Transverse colon (tissue), 4 donors: ENCODE data around the gene PHLDA2.

ENCODE experiments used
- EP300 ChIP-seq: sonication (generic); formaldehyde crosslinking; IDR thresholded peaks from one replicate; pipeline ENCODE4 v1.6.1; 2017; ENCODE audit warnings: antibody characterized with exemption, low read depth
- POLR2A ChIP-seq: fragments of 450-650 bp; IDR thresholded peaks from one replicate; pipeline ENCODE4 v1.6.1; 2016; ENCODE audit warnings: antibody characterized with exemption, mild to moderate bottlenecking, moderate library complexity
- POLR2AphosphoS5 ChIP-seq, 3 donors: sonication (generic); formaldehyde crosslinking; IDR thresholded peaks; one replicate each; pipeline ENCODE4 v1.6.1; 2016; ENCODE audit warnings: antibody characterized with exemption in 3 of 3
- TF ChIP-seq, protein P1 (sequence below), 5 experiments: fragments of 200-600 bp in 3 of 5; fragments of 450-650 bp in 2 of 5; sonication (generic) in 3 of 5; IDR thresholded peaks; 1 replicate in 2 of 5; 2 replicates in 3 of 5; pipeline ENCODE4 v1.5.1; 2016 to 2017; ENCODE audit warnings: antibody characterized with exemption in 5 of 5, inconsistent platforms in 3 of 5, mild to moderate bottlenecking in 2 of 5, moderate library complexity in 1 of 5

DNA sequence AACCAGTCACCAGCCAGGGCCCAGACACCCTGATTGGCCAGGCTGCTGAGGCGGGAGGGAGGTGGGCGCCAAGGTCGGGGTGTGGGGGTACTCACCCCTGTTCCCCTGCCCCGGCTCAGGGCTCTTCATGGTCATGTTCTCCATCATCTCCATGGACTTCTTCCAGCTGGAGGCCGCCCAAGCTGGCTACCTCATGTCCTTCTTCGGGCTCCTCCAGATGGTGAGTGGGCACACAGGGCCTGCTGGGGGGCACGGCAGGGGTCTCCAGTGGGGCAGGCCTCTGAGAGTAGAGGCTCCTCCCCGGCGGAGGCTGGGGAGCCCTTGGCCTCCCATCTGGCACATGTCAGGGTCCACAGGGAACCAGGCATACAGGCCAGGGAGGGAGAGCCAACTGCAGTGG lies 10.0 kb downstream of the PHLDA2 start:
- TF ChIP-seq, protein P1, sequence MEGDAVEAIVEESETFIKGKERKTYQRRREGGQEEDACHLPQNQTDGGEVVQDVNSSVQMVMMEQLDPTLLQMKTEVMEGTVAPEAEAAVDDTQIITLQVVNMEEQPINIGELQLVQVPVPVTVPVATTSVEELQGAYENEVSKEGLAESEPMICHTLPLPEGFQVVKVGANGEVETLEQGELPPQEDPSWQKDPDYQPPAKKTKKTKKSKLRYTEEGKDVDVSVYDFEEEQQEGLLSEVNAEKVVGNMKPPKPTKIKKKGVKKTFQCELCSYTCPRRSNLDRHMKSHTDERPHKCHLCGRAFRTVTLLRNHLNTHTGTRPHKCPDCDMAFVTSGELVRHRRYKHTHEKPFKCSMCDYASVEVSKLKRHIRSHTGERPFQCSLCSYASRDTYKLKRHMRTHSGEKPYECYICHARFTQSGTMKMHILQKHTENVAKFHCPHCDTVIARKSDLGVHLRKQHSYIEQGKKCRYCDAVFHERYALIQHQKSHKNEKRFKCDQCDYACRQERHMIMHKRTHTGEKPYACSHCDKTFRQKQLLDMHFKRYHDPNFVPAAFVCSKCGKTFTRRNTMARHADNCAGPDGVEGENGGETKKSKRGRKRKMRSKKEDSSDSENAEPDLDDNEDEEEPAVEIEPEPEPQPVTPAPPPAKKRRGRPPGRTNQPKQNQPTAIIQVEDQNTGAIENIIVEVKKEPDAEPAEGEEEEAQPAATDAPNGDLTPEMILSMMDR (IDR thresholded peaks at IDR 0.05): no peak
- no peak for TF ChIP-seq POLR2A
- TF ChIP-seq POLR2AphosphoS5 (IDR thresholded peaks at IDR 0.05): no peak
- no peak for TF ChIP-seq EP300
